Kidney (tissue), 14 donors: ENCODE data around the gene FAF2. TPM values are rescaled to one million over a fixed set of nuclear protein-coding genes. Genes with fewer than 3 reads are reported as not detected.
A peak's percentile ranks its signal among the peaks of the same experiment; 100 is the strongest.

ENCODE experiments used
- DNase-seq, 5 donors: peaks; one replicate each; pipeline ENCODE4 v3.0.0-alpha.2; 2013 to 2020
- FAIRE-seq: peaks from 2 replicates; lab custom pipeline; 2012; peaks lifted over from hg19 to GRCh38; lab: Jason Lieb, UNC
- H3K27ac ChIP-seq, 2 donors: one replicate each; pipeline ENCODE4 v1.7.0; 2013; ENCODE audit warnings: low read depth in 2 of 2, low read length in 2 of 2, inconsistent platforms in 1 of 2
- H3K27me3 ChIP-seq: one replicate; pipeline ENCODE4 v1.7.1; 2013; ENCODE audit warnings: low read length, inconsistent platforms; ENCODE audit not compliant: control insufficient read depth, insufficient read depth
- H3K36me3 ChIP-seq, 3 donors: one replicate each; pipeline versions ENCODE4 v1.7.0 to v1.7.1; 2013; ENCODE audit warnings: low read length in 3 of 3, control low read depth in 1 of 3, inconsistent platforms in 1 of 3; ENCODE audit not compliant: insufficient read depth in 3 of 3, control insufficient read depth in 2 of 3
- H3K4me1 ChIP-seq, 3 donors: one replicate each; pipeline versions ENCODE4 v1.7.0 to v1.7.1; 2013; ENCODE audit warnings: low read length in 3 of 3, inconsistent platforms in 1 of 3, low read depth in 1 of 3; ENCODE audit not compliant: control insufficient read depth in 2 of 3, insufficient read depth in 2 of 3
- H3K4me3 ChIP-seq, 3 donors: one replicate each; pipeline versions ENCODE4 v1.7.0 to v1.8.1; 2013; ENCODE audit warnings: low read length in 3 of 3, control low read depth in 1 of 3, inconsistent platforms in 1 of 3
- H3K9ac ChIP-seq, 3 donors: one replicate each; pipeline versions ENCODE4 v1.7.0 to v1.7.1; 2013; ENCODE audit warnings: low read length in 3 of 3, control low read depth in 1 of 3, inconsistent platforms in 1 of 3
- H3K9me3 ChIP-seq, 3 donors: one replicate each; pipeline versions ENCODE4 v1.7.0 to v1.7.1; 2013; ENCODE audit warnings: low read length in 3 of 3, control low read depth in 1 of 3, inconsistent platforms in 1 of 3; ENCODE audit not compliant: control insufficient read depth in 2 of 3, insufficient read depth in 1 of 3
- intact Hi-C: fragments of 100-400 bp; cut with DNase I; formaldehyde crosslinking; loops from one replicate; pipeline ENCODE4 v1.11.1; 2022
- polyA plus RNA-seq: library from polyadenylated mRNA; stranded (reverse); fragments of 350-450 nt; fragmentation: Illumina TruSeq; extraction: RNeasy Lipid Tissue Mini Kit (QIAGEN cat#74804); gene quantifications from one replicate; pipeline ENCODE4 v1.2.3, GENCODE V29; 2014; ENCODE audit warnings: low read depth, low replicate concordance; ENCODE audit not compliant: insufficient read depth
- total RNA-seq: library from RNA; stranded (reverse); fragmentation: NEBNext Ultra II Directional; extraction: Animal tissue kit (Norgen Biotek cat#: 25700); gene quantifications from one replicate; pipeline ENCODE4 v1.2.1, GENCODE V29; 2021
- TF ChIP-seq, protein P1 (sequence below): IDR thresholded peaks from 3 replicates; pipeline ENCODE4 v1.5.1; 2012; ENCODE audit warnings: mild to moderate bottlenecking, moderate library complexity, borderline replicate concordance; ENCODE audit not compliant: insufficient read depth; ENCODE audit errors: extremely low read depth
- donor health status: control.
- donor health status: control.
- donor health status: control.
- donor health status: control.
- donor health status: control.
- donor health status: DM: yes; HTN: yes; CAD: no.
- donor health status: Normal renal cell carcinoma (clear cell type).

The FAF2 gene
- total and polyA plus RNA-seq, 2 donors from 2014 or later, result 11.1 to 31.7 TPM

DNA sequence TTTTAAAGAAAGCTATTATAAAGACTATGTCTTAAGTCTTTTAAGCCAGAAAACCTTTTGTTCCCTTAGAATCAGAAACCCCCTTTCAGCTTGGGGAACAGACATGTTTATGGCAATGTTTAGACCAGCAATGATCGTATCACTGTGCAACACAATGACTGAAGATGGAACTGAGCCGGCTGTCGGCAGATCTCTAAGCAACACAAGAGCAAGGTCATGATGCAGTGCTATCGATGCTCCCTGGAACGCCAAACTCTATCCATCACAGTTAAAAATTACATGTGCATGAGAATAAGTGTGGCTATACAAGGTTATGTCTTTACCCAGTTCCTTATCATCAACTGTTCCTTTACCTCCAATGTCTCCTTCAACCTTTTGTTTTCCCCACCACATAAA lies 90.8 kb downstream of the FAF2 start:
- Histone ChIP-seq H3K27me3 (no peaks in the 10 kb centered on the region), H3K9me3 (no peaks in the 10 kb centered on the region), H3K36me3 (no peaks in the 10 kb centered on the region), H3K9ac (no peak overlapping the region), H3K27ac (no peak overlapping the region), H3K4me3 (no peak overlapping the region), H3K4me1 (peaks cover 0 to 31% (median 13%) of the 10 kb centered on the region in 3 donors)
- intact Hi-C loops, result no loop called here
- FAIRE-seq (no peak), DNase-seq (no peak)
- TF ChIP-seq, protein P1, sequence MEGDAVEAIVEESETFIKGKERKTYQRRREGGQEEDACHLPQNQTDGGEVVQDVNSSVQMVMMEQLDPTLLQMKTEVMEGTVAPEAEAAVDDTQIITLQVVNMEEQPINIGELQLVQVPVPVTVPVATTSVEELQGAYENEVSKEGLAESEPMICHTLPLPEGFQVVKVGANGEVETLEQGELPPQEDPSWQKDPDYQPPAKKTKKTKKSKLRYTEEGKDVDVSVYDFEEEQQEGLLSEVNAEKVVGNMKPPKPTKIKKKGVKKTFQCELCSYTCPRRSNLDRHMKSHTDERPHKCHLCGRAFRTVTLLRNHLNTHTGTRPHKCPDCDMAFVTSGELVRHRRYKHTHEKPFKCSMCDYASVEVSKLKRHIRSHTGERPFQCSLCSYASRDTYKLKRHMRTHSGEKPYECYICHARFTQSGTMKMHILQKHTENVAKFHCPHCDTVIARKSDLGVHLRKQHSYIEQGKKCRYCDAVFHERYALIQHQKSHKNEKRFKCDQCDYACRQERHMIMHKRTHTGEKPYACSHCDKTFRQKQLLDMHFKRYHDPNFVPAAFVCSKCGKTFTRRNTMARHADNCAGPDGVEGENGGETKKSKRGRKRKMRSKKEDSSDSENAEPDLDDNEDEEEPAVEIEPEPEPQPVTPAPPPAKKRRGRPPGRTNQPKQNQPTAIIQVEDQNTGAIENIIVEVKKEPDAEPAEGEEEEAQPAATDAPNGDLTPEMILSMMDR, result no peak

DNA sequence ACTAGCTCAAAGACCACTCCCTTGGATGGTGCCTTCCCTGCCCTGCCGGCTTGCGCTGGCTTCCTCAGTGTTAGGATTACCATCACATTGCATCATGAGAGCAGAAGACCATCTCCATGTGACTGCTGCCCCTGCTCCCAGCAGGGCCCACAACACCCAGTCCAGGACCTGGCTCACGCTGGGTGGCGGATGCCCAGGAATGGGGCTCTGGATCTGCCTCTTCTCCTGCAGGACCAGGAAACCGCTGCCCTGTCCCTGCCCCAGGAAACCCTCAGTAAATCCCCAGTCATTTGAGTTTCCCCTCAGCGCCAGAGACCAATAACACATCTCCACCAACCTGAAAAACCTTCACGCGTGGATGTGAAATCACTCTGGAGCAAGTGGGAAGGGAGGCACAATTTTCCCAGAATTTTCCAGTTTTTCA lies 92.3 kb downstream of the FAF2 start:
- Histone ChIP-seq H3K4me3 (no peak overlapping the region), H3K27me3 (no peaks in the 10 kb centered on the region), H3K36me3 (no peaks in the 10 kb centered on the region), H3K9ac (no peak overlapping the region), H3K4me1 (peaks cover 0 to 18% (median 9%) of the 10 kb centered on the region in 3 donors), H3K9me3 (no peaks in the 10 kb centered on the region), H3K27ac (no peak overlapping the region)
- DNase-seq, result peak in 1 of 5 donors; percentile 54
- TF ChIP-seq, protein P1, result no peak
- no peak for FAIRE-seq
- intact Hi-C loops, result no loop called here

DNA sequence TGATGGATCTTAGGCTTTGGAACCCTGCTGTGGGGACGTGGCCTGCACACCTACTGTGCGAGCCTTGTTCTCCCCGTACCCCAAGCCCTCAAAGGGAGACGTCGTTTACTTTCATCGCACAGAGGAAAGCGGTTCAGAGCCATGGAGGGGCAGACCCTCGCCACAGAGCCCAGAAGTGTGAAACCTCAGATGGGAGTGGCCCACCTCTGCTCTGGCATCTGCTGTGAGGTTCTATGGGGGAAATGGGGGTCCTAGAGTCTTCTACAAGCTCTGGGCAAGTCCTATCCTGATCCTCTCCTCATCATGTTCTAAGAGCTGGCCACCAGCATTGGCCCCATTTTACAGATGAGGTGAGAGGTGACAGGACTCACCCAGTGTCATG lies 92.8 kb downstream of the FAF2 start:
- Histone ChIP-seq H3K9ac (no peak overlapping the region), H3K4me3 (no peak overlapping the region), H3K36me3 (no peaks in the 10 kb centered on the region), H3K27ac (no peak overlapping the region), H3K9me3 (no peaks in the 10 kb centered on the region), H3K4me1 (peaks cover 0 to 19% (median 9%) of the 10 kb centered on the region in 3 donors), H3K27me3 (no peaks in the 10 kb centered on the region)
- FAIRE-seq (no peak), DNase-seq (no peak)
- intact Hi-C loops, result no loop called here
- TF ChIP-seq, protein P1, result no peak
